Common myeloid progenitor, CD34-positive (primary cell): ENCODE results near the gene ZNF787.
"Not testable (repeated sequence)": the region's sequence is repeated elsewhere in the genome, so short reads cannot be mapped to it uniquely, and the experiment has no call there.

Experiments used
- CTCF ChIA-PET: fragments of 350-600 bp; sonication (Branson Sonifier 250); formaldehyde crosslinking; loops from one replicate; lab custom pipeline; 2021; ENCODE audit warnings: antibody characterized with exemption; lab: Charles Lee
- POLR2A ChIA-PET: fragments of 350-600 bp; sonication (Branson Sonifier 250); formaldehyde crosslinking; loops from one replicate; lab custom pipeline; 2021; ENCODE audit warnings: antibody characterized with exemption; lab: Charles Lee
- DNase-seq, 3 donors: peaks; one replicate each; pipeline versions ENCODE4 v3.0.0 to v3.0.0-alpha.2; 2013
- H3K27ac ChIP-seq, 2 experiments: 1 replicate in 1 of 2; 2 replicates in 1 of 2; pipeline ENCODE4 v1.7.0; 2013; ENCODE audit warnings: inconsistent platforms in 2 of 2, low read length in 2 of 2, mild to moderate bottlenecking in 2 of 2, low read depth in 1 of 2, moderate library complexity in 1 of 2; ENCODE audit not compliant: severe bottlenecking in 2 of 2, insufficient read depth in 1 of 2, poor library complexity in 1 of 2
- H3K27me3 ChIP-seq, 5 experiments: replicated peaks in 2 of 5; 1 replicate in 3 of 5; 2 replicates in 2 of 5; pipeline versions ENCODE4 v1.6.1 to v1.7.0; 2013; ENCODE audit warnings: low read length in 4 of 5, mild to moderate bottlenecking in 2 of 5, moderate library complexity in 2 of 5, inconsistent platforms in 1 of 5; ENCODE audit not compliant: insufficient read depth in 5 of 5, control insufficient read depth in 4 of 5
- H3K36me3 ChIP-seq, 4 experiments: 1 replicate in 2 of 4; 2 replicates in 2 of 4; pipeline versions ENCODE4 v1.6.1 to v1.7.0; 2013; ENCODE audit warnings: low read length in 3 of 4, control low read depth in 1 of 4, mild to moderate bottlenecking in 1 of 4; ENCODE audit not compliant: control insufficient read depth in 4 of 4, insufficient read depth in 4 of 4
- H3K4me1 ChIP-seq, 4 experiments: 1 replicate in 3 of 4; 2 replicates in 1 of 4; pipeline versions ENCODE4 v1.6.1 to v1.7.1; 2013; ENCODE audit warnings: low read length in 3 of 4, mild to moderate bottlenecking in 3 of 4, control low read depth in 1 of 4, inconsistent platforms in 1 of 4, moderate library complexity in 1 of 4; ENCODE audit not compliant: control insufficient read depth in 4 of 4, insufficient read depth in 4 of 4; ENCODE audit errors: control extremely low read depth in 1 of 4
- H3K4me3 ChIP-seq, 7 experiments: 1 replicate in 4 of 7; 2 replicates in 3 of 7; pipeline versions ENCODE4 v1.5.1 to v1.7.0; 2013; ENCODE audit warnings: mild to moderate bottlenecking in 7 of 7, low read length in 6 of 7, moderate library complexity in 6 of 7, inconsistent platforms in 2 of 7, low read depth in 2 of 7, control low read depth in 1 of 7; ENCODE audit not compliant: insufficient read depth in 4 of 7, control insufficient read depth in 1 of 7; ENCODE audit errors: extremely low read depth in 1 of 7
- H3K9me3 ChIP-seq, 5 experiments: 1 replicate in 4 of 5; 2 replicates in 1 of 5; pipeline versions ENCODE4 v1.6.1 to v1.7.1; 2013; ENCODE audit warnings: low read length in 4 of 5, mild to moderate bottlenecking in 2 of 5, inconsistent platforms in 1 of 5, low read depth in 1 of 5, moderate library complexity in 1 of 5; ENCODE audit not compliant: control insufficient read depth in 4 of 5, insufficient read depth in 2 of 5; ENCODE audit errors: control extremely low read depth in 1 of 5
- WGBS: methylation state at CpG from one replicate; pipeline ENCODE4 v1.1.5; 2013; ENCODE audit not compliant: insufficient coverage; 5-methylcytosine and 5-hydroxymethylcytosine counted together

Gene ZNF787

GRCh38 chr19:56098237-56098636 is 22.9 kb downstream of the ZNF787 start:
- H3K27ac ChIP-seq, POLR2A ChIA-PET, H3K27me3 ChIP-seq, DNase-seq, H3K9me3 ChIP-seq, H3K4me3 ChIP-seq: not testable (repeated sequence)
- Histone ChIP-seq H3K4me1 (peaks cover 0 to 23% (median 18%) of the 10 kb centered on the region in 4 experiments), H3K36me3 (peaks cover 3 to 76% (median 48%) of the 10 kb centered on the region in 4 experiments)
- CTCF ChIA-PET, result interaction anchor here (0.6 kb wide), 1 partner anchor 10 kb away, joined by 3 read pairs; no protein-coding TSS in a partner anchor
- WGBS, result 98% methylated on average over 10 of the region's 21 CpGs

- no peak for DNase-seq
- CTCF ChIA-PET, result interaction anchor here (0.6 kb wide), 1 partner anchor 10 kb away, joined by 3 read pairs; no protein-coding TSS in a partner anchor
- WGBS, result 95% methylated on average over 7 of the region's 7 CpGs
Observed at GRCh38 chr19:56097776-56098175, 23.3 kb downstream of the ZNF787 start.

GRCh38 chr19:56097306-56097705 is 23.8 kb downstream of the ZNF787 start:
- Histone ChIP-seq H3K4me3 (no peak overlapping the region), H3K27me3 (no peaks in the 10 kb centered on the region), H3K36me3 (peaks cover 3 to 78% (median 55%) of the 10 kb centered on the region in 4 experiments), H3K9me3 (peaks cover 0 to 12% (median 3%) of the 10 kb centered on the region in 5 experiments), H3K4me1 (peaks cover 0 to 14% (median 9%) of the 10 kb centered on the region in 4 experiments), H3K27ac (no peak overlapping the region)
- ChIA-PET POLR2A (no interaction called here), CTCF (interaction anchor here (1.1 kb wide), 1 partner anchor 9 kb away, joined by 3 read pairs; no protein-coding TSS in a partner anchor)
- WGBS, result 96% methylated on average over 23 of the region's 23 CpGs
- no peak for DNase-seq

More at GRCh38 chr19:56097776-56098175, 23.3 kb downstream of the ZNF787 start:
- peaks cover 0 to 9% (median 2%) of the 10 kb centered on the region in 5 experiments for H3K9me3 ChIP-seq
- no peak overlapping the region for H3K27ac ChIP-seq
- H3K27me3 ChIP-seq, result no peaks in the 10 kb centered on the region
- POLR2A ChIA-PET, result no interaction called here
- peaks cover 0 to 18% (median 14%) of the 10 kb centered on the region in 4 experiments for H3K4me1 ChIP-seq
- no peak overlapping the region for H3K4me3 ChIP-seq
- peaks cover 3 to 76% (median 52%) of the 10 kb centered on the region in 4 experiments for H3K36me3 ChIP-seq

GRCh38 chr19:56096665-56097064 is 24.4 kb downstream of the ZNF787 start:
- H3K27me3 ChIP-seq, result no peaks in the 10 kb centered on the region
- POLR2A ChIA-PET, result no interaction called here
- CTCF ChIA-PET, result interaction anchor here (1.1 to 2.2 kb wide), 4 partner anchors 9 to 20 kb away, joined by 3 to 6 read pairs (median 4); no protein-coding TSS in a partner anchor
- 94% methylated on average over 9 of the region's 13 CpGs for WGBS
- H3K27ac ChIP-seq, result no peak overlapping the region
- peaks cover 0 to 12% (median 3%) of the 10 kb centered on the region in 5 experiments for H3K9me3 ChIP-seq
- H3K4me1 ChIP-seq, result peaks cover 0 to 7% (median 3%) of the 10 kb centered on the region in 4 experiments
- no peak overlapping the region for H3K4me3 ChIP-seq
- H3K36me3 ChIP-seq, result peaks cover 3 to 73% (median 54%) of the 10 kb centered on the region in 4 experiments
- no peak for DNase-seq

GRCh38 chr19:56094449-56094848 is 26.6 kb downstream of the ZNF787 start:
- H3K27me3 ChIP-seq, result no peaks in the 10 kb centered on the region
- POLR2A ChIA-PET, result no interaction called here
- no peak overlapping the region for H3K4me3 ChIP-seq
- peaks cover 0 to 12% (median 3%) of the 10 kb centered on the region in 5 experiments for H3K9me3 ChIP-seq
- no peak overlapping the region for H3K27ac ChIP-seq
- 93% methylated on average over 7 of the region's 9 CpGs for WGBS
- H3K36me3 ChIP-seq, result peaks cover 3 to 75% (median 53%) of the 10 kb centered on the region in 4 experiments
- CTCF ChIA-PET, result no interaction called here
- no peak for DNase-seq
- no peaks in the 10 kb centered on the region for H3K4me1 ChIP-seq

- Histone ChIP-seq H3K27me3 (no peaks in the 10 kb centered on the region), H3K27ac (no peak overlapping the region), H3K4me3 (no peak overlapping the region), H3K36me3 (peaks cover 0 to 78% (median 49%) of the 10 kb centered on the region in 4 experiments), H3K9me3 (peaks cover 0 to 12% (median 3%) of the 10 kb centered on the region in 5 experiments), H3K4me1 (no peaks in the 10 kb centered on the region)
- ChIA-PET CTCF (no interaction called here), POLR2A (no interaction called here)
- 97% methylated on average over 32 of the region's 32 CpGs for WGBS
- no peak for DNase-seq
Observed at GRCh38 chr19:56092685-56093631, 28.1 kb downstream of the ZNF787 start.
